Panc1 (cell line): ENCODE measurements around the gene EEF1A2.

Source experiments
- POLR2AphosphoS5 ChIP-seq: IDR thresholded peaks from 2 replicates; pipeline ENCODE4 v1.6.1; 2012; ENCODE audit warnings: mild to moderate bottlenecking, low read depth, low read length, moderate library complexity
- SIN3A ChIP-seq: IDR thresholded peaks from 2 replicates; pipeline ENCODE4 v1.6.1; 2012; ENCODE audit warnings: low read depth, mild to moderate bottlenecking, low read length, moderate library complexity, borderline replicate concordance; ENCODE audit not compliant: insufficient read depth
- TF ChIP-seq, protein P1 (sequence below): fragments of 450-650 bp; IDR thresholded peaks from 2 replicates; pipeline ENCODE4 v1.5.1; 2017; ENCODE audit warnings: mild to moderate bottlenecking
- TF ChIP-seq, protein P2 (sequence below), 2 experiments: IDR thresholded peaks; 2 replicates each; pipeline ENCODE4 v1.6.1; 2011 to 2012; ENCODE audit warnings: low read depth in 2 of 2, control low read depth in 1 of 2, low read length in 1 of 2, mild to moderate bottlenecking in 1 of 2, moderate library complexity in 1 of 2; ENCODE audit not compliant: insufficient read depth in 1 of 2

DNA sequence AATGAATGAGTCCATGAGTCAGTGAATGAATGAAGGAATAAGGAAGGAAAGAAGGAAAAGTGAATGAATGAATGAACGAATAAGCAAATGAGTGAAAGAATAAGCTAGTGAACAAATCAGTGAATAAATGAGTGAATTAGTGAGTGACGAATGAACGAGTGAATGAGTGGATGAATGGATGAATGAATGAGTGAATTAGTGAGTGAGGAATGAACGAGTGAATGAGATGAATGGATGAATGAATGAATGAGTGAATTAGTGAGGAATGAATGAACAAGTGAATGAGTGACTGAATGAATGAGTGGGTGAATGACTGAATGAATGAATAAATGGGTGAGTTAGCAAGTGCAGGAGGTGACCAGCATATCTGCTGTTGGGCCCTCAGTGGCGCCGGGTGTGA lies 44.9 kb upstream of the EEF1A2 start:
- TF ChIP-seq, protein P1, sequence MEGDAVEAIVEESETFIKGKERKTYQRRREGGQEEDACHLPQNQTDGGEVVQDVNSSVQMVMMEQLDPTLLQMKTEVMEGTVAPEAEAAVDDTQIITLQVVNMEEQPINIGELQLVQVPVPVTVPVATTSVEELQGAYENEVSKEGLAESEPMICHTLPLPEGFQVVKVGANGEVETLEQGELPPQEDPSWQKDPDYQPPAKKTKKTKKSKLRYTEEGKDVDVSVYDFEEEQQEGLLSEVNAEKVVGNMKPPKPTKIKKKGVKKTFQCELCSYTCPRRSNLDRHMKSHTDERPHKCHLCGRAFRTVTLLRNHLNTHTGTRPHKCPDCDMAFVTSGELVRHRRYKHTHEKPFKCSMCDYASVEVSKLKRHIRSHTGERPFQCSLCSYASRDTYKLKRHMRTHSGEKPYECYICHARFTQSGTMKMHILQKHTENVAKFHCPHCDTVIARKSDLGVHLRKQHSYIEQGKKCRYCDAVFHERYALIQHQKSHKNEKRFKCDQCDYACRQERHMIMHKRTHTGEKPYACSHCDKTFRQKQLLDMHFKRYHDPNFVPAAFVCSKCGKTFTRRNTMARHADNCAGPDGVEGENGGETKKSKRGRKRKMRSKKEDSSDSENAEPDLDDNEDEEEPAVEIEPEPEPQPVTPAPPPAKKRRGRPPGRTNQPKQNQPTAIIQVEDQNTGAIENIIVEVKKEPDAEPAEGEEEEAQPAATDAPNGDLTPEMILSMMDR, result no peak
- TF ChIP-seq POLR2AphosphoS5 (no peak), SIN3A (no peak)
- TF ChIP-seq, protein P2, sequence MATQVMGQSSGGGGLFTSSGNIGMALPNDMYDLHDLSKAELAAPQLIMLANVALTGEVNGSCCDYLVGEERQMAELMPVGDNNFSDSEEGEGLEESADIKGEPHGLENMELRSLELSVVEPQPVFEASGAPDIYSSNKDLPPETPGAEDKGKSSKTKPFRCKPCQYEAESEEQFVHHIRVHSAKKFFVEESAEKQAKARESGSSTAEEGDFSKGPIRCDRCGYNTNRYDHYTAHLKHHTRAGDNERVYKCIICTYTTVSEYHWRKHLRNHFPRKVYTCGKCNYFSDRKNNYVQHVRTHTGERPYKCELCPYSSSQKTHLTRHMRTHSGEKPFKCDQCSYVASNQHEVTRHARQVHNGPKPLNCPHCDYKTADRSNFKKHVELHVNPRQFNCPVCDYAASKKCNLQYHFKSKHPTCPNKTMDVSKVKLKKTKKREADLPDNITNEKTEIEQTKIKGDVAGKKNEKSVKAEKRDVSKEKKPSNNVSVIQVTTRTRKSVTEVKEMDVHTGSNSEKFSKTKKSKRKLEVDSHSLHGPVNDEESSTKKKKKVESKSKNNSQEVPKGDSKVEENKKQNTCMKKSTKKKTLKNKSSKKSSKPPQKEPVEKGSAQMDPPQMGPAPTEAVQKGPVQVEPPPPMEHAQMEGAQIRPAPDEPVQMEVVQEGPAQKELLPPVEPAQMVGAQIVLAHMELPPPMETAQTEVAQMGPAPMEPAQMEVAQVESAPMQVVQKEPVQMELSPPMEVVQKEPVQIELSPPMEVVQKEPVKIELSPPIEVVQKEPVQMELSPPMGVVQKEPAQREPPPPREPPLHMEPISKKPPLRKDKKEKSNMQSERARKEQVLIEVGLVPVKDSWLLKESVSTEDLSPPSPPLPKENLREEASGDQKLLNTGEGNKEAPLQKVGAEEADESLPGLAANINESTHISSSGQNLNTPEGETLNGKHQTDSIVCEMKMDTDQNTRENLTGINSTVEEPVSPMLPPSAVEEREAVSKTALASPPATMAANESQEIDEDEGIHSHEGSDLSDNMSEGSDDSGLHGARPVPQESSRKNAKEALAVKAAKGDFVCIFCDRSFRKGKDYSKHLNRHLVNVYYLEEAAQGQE (IDR thresholded peaks at IDR 0.05; ENCODE audit: insufficient read depth in 1 of 2, low read depth in 2 of 2, low read length in 1 of 2), result no peak
